NAMALWA (cell line): ENCODE results near the gene CBFA2T3.

ENCODE experiments used
- DNase-seq: peaks from one replicate; pipeline ENCODE4 v3.0.0-alpha.2; 2015; ENCODE audit warnings: low spot score

CBFA2T3 gene

DNA sequence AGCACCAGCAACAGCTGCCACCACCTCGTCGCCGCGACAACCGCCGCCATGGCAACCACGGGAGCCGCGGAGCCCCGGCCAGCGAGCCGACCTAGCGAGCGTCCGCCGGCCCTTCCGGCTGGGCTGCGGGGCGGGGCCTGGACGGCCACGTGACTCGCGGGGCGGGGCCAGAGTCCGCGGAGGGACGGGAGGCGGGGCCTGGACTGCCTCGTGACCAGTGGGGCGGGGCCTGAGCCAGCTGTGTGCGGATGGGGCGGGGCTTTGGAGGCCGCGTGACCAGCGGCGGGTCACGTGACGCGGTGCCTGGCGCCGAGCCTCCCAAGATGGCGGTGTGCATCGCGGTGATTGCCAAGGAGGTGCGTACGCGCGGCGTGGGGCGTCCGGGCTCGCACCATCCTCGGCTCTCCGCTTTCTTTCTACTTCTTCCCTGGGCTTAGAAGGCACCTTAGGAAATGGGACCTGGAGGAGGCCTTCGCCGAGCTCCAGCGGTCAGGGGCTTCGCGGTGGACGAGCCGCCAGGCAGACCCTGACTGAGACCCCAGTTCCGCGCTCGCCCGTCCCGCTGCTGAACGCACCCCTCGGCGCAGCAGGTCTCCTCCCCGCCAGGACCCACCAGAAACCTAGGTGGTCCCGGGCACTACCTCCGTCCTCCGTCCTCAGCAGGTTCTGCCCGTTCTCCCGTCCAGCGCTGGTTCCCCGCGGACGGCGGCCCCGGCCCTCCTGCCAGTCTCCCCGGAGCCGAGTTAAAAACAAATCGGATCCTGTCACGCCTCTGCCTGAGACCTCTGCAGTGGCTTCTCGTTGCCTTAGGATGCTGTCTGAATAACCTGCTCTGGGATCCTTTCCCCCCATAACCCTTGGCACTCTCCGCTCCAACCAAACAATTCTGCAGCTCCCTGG lies 119.9 kb downstream of the CBFA2T3 start, which contains the start of the genes GALNS and TRAPPC2L:
GALNS (minus strand) TSS at position 120 of the 900 bp plus-strand sequence; CDS start at position 50, 70 bp downstream.
TRAPPC2L (plus strand) TSS at position 300 of the 900 bp plus-strand sequence; CDS start at position 324, 24 bp downstream.
- DNase-seq = peak; percentile 95

GRCh38 chr16:88856122-88856827 lies 120.7 kb downstream of the CBFA2T3 start:
- no peak for DNase-seq

GRCh38 chr16:88855736-88856121 lies 121.3 kb downstream of the CBFA2T3 start:
- DNase-seq = no peak

- DNase-seq = no peak
Observed at GRCh38 chr16:88855176-88855575, 121.8 kb downstream of the CBFA2T3 start.

DNA sequence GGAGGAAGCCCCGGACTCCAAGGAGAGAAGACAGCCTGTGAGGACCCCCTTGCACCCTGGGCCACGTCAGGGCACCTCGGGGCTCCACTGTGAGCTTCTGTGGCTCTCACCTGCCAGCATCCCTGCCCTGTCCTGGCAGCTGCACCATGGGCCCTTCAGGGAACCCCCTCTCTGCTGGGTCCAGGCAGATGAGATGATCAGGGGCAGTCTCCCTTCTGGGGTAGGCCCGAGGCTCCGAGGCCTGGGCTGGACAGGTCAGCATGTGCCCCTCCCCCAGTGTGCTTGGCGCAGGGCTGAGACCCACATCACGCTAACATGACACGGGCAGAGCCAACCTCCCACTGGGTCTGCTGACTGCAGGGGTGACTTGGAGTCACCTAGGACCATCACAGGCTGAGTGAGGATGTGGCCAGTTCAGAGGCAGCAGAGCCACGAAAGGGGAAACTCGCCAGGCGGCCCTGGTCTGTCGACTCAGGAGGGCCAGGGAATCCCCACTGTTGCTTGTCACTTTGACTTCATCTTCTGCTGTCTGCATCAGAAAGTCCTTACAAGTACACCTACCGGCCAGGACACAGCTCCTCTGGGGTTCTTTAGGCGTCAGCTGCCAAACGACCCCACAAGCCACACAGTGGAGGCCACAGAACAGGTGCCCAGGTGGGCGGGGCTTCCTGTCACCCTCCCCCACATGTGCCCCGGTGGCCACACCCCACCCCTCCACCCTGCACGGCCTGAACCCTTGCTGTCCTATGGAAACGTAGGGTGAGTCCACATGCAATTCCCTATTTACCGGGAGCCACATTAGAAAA lies 122.5 kb downstream of the CBFA2T3 start:
- DNase-seq = peak; percentile 60

- no peak for DNase-seq
Observed at GRCh38 chr16:88853325-88853941, 123.6 kb downstream of the CBFA2T3 start.

- no peak for DNase-seq
Observed at GRCh38 chr16:88851616-88852015, 125.4 kb downstream of the CBFA2T3 start.

DNA sequence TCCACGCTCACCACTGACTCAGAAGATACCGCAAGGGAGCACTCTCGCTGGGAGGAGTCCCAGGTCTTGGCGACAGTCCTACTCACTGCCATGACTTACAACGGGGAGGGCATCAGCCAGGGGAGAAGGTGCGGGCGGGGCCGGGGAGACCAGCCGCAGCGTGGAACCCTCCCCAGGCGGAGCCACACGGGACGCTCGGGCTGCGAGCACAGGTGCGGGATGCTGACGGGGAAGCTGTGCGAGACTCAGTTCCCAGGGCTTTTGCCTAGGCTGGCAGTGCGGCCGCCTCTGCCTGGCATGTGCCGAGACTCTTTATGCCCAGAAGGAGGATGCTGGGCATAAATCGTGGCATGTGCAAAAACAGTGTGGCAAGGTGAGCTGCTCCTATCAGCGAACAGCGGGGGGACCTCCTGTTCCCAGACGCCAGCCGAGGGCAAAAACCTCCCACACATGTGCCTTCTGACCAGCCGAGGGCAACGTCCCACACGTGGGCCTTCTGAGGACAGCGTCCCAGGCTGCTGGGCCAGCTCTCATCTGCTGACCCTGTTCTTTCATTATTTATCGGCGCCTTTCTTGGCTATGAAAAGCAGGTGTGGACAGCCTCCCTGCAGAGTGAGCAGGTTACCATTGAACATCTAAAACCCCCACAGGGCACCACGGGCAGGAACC lies 126.3 kb downstream of the CBFA2T3 start:
- no peak for DNase-seq

DNA sequence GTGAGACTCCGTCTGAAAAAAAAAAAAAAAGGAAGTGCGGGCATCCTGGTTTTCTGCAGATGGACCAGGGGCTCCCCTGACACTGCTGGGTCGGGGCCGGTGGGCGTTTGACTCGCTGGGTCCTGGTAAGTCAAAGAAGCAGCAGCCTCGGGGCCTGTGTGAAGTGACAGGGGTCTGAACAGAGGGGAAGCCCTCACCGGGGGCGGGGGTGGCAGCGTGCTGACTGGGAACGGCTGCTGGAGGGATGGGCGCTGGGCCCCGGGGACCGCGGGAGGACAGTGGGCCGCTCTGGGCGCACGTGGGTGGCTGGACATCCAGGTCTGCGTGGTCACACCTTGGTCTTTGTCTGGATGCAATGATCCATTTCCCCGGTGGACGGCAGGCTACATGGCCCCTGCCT lies 128.4 kb downstream of the CBFA2T3 start:
- DNase-seq = no peak

DNA sequence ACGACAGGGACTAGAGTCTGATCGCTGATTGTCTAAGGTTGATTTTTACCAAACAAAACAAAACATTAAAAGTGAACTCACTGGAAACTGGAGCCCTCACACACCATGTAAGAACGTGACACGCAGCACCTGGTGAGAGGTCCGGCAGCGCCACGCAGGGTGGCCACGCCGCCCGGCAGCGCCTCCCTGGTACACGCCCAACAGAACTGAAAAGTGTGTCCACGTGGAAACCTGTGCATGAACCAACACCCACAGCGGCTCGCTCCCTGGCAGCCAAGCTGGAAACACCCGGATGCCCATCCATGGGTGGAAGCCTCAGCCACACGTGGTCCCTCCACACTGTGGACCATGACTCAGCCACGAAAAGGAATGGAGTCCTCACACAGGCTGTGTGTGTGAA lies 129.4 kb downstream of the CBFA2T3 start:
- DNase-seq = no peak

- no peak for DNase-seq
Observed at GRCh38 chr16:88846088-88846487, 130.9 kb downstream of the CBFA2T3 start.

GRCh38 chr16:88844419-88845036 lies 132.5 kb downstream of the CBFA2T3 start:
- DNase-seq = peak; percentile 91

GRCh38 chr16:88843256-88843655 lies 133.8 kb downstream of the CBFA2T3 start:
- DNase-seq = no peak

DNA sequence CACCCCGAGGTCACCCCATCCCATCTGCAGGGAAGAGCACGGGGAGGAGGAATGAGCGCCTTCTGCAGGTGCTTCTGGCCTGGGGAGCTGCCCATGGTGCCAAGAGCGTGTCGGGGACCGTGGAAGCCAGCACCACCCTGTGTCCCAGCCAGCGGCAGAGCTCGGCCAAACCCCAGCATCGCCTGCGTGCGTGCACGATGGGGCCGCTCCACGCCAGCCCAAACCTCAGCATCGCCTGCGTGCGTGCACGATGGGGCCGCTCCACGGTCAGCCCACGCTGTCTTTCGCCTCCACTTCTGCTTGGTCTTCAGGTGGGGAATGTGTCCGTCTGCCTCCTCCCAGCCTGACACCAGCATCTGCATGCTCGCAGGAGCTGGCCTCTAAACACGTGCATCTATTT lies 134.2 kb downstream of the CBFA2T3 start:
- DNase-seq = no peak

DNA sequence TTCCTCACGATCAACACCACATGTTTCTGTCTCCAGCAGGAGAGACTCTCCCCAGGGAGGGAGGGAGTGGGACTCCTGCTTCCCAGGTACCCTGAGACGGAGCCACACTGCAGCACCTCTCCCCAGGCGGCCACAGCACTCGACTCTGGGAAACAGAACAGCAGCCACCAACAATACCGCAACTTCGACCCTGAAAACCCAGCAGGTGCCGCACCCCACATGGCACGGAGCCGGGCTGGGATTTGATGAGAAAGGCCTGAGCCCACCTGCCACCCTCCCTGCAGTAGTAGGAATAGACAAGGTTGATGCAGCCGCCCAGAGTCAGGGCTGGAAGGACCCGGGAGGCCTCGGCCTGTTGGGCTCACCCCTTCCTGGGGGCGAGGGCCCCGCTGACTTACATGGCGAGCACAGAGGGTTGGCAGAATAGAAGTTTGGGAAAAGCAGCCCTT lies 134.7 kb downstream of the CBFA2T3 start:
- no peak for DNase-seq

DNA sequence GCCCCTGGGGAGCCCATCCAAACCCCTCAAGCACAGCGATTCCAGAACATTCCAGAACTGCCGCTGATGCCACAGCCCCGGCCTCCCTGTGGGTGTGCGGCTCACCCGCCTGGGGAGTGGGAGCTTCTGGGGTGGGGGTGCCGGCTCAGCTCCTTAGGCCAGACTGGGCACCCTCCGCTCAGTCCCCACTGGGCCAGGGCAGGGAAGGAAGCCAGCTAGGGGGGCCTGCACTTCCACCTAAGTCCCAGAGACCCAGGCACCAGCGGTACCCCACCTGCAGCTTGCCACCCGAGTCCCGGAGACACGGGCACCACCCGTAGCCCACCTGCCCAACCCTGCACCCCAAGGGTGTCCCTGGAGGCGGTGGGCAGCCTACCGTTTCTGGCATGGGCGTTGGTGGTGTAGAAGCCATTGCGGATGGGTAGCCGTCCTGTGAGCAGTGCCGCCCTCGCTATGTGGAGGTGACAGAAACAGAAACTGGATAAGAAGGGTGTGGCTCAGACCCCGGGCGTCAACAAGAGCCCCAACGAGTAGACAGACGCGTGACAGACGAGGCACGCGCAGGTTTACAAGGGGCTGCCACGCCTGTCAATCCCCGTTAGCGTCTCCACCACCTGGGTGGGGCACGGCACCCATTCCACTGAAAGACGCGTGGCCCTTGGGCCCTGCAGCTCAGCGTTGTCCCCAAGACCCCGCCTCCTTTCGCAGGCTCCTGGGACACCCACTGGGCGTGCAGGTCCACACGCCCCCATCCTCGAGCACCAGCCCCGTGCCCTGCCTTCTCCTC lies 135.3 kb downstream of the CBFA2T3 start:
- DNase-seq = no peak

DNA sequence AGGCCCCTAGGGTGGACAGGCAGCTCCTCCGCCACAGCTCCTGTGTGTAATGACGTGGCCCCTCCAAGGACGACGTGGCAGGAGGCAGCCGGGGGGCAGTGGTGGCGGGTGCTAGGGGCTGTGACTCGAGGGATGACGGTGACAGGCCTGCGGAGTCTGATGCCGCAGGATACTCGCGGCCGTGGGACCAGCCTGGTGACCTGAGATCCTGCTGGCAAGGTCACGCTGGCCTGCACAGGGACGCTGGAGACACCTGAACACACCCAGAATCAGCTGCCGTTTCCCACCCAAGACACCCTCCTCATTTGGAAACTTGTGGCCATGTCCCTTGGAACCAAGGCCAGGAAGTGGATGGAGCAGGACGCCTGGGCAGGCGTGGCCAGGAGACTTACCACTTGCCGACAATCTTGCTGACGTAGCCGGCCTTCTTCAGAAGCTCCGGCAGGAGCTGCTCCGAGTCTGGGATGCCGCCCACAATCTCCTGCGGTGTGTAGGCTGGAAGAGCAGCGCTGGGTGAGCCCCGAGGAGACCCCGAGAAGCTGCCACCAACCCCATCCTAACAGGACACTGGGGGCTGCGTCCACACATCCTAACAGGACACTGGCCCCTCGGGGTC lies 136.3 kb downstream of the CBFA2T3 start:
- DNase-seq = no peak

DNA sequence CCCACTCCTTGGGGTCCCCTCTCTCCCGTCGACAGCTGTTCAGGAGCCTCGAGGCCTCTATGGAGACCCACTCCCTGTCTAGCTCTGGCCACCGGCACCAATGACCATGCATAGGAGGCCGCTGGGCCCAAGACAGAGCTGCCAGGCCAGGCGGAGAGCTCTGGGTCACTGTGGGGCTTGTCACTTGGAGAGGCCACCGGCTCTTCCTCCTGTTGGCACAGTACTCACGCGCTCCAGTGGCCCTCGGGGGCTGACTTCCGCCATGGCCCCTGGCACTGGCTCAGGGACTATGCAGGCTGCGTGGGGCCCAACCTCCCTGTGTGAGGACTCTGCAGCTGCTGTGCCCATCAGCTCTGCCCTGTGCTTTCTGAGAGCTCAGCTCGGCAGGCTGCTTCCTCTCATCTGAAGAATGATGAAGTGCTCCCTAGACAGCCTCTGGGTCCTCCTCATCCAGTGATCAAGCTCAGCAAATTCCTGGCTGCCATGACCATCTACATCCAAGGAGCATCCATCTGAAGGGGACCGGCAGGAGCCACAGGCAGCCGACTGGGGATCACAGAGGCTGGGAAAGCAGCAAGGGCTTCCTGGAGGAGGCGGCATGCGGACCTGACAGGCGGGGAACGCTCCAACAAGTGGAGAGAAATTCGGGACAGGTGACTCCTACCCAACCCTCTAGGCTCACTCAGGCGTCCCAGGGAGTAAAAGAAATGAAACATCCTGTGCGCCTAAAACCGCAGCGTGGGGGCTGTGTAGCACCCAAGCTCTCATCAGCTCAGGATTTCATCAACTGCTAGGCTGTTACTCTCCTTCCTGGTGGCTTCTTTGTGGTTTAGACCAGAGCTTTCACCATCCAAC lies 137.0 kb downstream of the CBFA2T3 start:
- no peak for DNase-seq
